Fibroblast of lung (primary cell): Measurements from ENCODE around the gene GLIPR2.

Source experiments
- CTCF ChIP-seq, 2 donors: IDR thresholded peaks in 1 of 2; conservative IDR thresholded peaks in 1 of 2; 1 replicate in 1 of 2; 2 replicates in 1 of 2; pipeline ENCODE4 v1.5.1; 2011 to 2012; ENCODE audit warnings: low read length in 2 of 2, control low read depth in 1 of 2, inconsistent platforms in 1 of 2, low read depth in 1 of 2, mild to moderate bottlenecking in 1 of 2
- EZH2 ChIP-seq: IDR thresholded peaks from 2 replicates; pipeline ENCODE4 v1.5.1; 2012; ENCODE audit warnings: low read length, control low read depth, mild to moderate bottlenecking; ENCODE audit errors: missing control alignments

GRCh38 chr9:36144309-36145232, 8.0 kb downstream of the GLIPR2 start:
- TF ChIP-seq EZH2 (no peak), CTCF (conservative IDR thresholded peaks at IDR 0.05 in 1 of 2, IDR thresholded peaks at IDR 0.05 in 1 of 2; ENCODE audit: low read depth in 1 of 2, low read length in 2 of 2) (no peak)
